ENCODE data around the gene COG2. TPM values are rescaled to one million over a fixed set of nuclear protein-coding genes. Genes with fewer than 3 reads are reported as not detected.
A peak's percentile ranks its signal among the peaks of the same experiment; 100 is the strongest.

The COG2 gene
- total and polyA plus RNA-seq, 2 of the 13 experiments (the other 11 are each of a cell fraction or from before 2014, with no cell fraction given), result 16.8 to 36.3 TPM

DNA sequence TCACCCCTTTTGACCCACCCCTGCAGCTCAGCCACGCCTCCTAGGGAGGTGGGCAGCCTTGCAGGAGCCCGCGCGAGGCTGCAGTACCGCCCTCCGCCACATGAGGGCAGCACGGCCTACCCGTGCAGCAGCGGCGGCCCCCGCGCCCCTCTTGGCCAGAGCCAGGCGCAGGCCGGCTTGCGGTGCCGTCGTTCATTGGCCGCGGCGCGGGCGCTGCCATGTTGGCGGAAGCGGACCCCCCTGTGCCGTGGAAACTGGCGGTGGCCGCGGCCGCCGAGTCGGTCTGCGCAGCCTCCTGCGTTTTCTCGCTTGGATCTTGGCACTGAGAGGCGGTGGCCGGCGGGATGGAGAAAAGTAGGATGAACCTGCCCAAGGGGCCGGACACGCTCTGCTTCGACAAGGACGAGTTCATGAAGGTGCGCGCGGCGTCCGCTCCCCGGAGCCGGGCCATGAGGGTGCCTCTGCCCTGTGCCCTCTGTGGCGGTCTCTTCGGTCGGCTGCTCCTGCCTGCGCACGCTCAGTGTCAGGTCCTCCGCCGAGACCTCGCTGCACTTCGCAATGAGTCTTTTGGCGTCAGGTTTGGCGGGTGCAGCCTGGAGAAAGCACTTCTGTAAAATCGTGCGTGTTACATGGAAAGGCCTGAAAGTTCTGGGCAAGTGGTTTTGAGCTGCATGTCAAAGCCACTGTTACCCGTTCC, at the start of gene COG2 (continued):
- TF ChIP-seq, protein P1, sequence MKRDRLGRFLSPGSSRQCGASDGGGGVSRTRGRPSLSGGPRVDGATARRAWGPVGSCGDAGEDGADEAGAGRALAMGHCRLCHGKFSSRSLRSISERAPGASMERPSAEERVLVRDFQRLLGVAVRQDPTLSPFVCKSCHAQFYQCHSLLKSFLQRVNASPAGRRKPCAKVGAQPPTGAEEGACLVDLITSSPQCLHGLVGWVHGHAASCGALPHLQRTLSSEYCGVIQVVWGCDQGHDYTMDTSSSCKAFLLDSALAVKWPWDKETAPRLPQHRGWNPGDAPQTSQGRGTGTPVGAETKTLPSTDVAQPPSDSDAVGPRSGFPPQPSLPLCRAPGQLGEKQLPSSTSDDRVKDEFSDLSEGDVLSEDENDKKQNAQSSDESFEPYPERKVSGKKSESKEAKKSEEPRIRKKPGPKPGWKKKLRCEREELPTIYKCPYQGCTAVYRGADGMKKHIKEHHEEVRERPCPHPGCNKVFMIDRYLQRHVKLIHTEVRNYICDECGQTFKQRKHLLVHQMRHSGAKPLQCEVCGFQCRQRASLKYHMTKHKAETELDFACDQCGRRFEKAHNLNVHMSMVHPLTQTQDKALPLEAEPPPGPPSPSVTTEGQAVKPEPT (CRISPR knock-in tag; IDR thresholded peaks at IDR 0.05; ENCODE audit: low read depth), result peak; percentile 81; the same call in 1 of the 2 replicates
- TF ChIP-seq ETV6 (CRISPR knock-in tag; conservative IDR thresholded peaks at IDR 0.05) (no peak), HDAC2 (CRISPR knock-in tag; IDR thresholded peaks at IDR 0.05) (peak; percentile 83), ZNF234 (CRISPR knock-in tag; conservative IDR thresholded peaks at IDR 0.05) (0 out of 2 replicates have a peak, but pooled peaks have one; percentile 70), ZNF550 (CRISPR knock-in tag; IDR thresholded peaks at IDR 0.05; ENCODE audit: borderline replicate concordance) (peak; percentile 81; the same call in 1 of the 2 replicates), ZNF672 (CRISPR knock-in tag; IDR thresholded peaks at IDR 0.05) (no peak), ZNF343 (CRISPR knock-in tag; IDR thresholded peaks at IDR 0.05) (peak; percentile 84; the same call in 1 of the 2 replicates), ZNF44 (CRISPR knock-in tag; IDR thresholded peaks at IDR 0.05) (peak; percentile 63), KDM1A (CRISPR knock-in tag; IDR thresholded peaks at IDR 0.05) (no peak; the same call in 1 of the 2 replicates), ZNF460 (CRISPR knock-in tag; IDR thresholded peaks at IDR 0.05; ENCODE audit: borderline replicate concordance) (no peak; the same call in 1 of the 2 replicates), SMAD9 (CRISPR knock-in tag; IDR thresholded peaks at IDR 0.05) (no peak), ZNF629 (CRISPR knock-in tag; conservative IDR thresholded peaks at IDR 0.05) (no peak; the same call in 1 of the 2 replicates), CC2D1A (CRISPR knock-in tag; IDR thresholded peaks at IDR 0.05) (no peak), ZNF563 (CRISPR knock-in tag; IDR thresholded peaks at IDR 0.05) (peak; percentile 87)
- TF ChIP-seq, protein P2, sequence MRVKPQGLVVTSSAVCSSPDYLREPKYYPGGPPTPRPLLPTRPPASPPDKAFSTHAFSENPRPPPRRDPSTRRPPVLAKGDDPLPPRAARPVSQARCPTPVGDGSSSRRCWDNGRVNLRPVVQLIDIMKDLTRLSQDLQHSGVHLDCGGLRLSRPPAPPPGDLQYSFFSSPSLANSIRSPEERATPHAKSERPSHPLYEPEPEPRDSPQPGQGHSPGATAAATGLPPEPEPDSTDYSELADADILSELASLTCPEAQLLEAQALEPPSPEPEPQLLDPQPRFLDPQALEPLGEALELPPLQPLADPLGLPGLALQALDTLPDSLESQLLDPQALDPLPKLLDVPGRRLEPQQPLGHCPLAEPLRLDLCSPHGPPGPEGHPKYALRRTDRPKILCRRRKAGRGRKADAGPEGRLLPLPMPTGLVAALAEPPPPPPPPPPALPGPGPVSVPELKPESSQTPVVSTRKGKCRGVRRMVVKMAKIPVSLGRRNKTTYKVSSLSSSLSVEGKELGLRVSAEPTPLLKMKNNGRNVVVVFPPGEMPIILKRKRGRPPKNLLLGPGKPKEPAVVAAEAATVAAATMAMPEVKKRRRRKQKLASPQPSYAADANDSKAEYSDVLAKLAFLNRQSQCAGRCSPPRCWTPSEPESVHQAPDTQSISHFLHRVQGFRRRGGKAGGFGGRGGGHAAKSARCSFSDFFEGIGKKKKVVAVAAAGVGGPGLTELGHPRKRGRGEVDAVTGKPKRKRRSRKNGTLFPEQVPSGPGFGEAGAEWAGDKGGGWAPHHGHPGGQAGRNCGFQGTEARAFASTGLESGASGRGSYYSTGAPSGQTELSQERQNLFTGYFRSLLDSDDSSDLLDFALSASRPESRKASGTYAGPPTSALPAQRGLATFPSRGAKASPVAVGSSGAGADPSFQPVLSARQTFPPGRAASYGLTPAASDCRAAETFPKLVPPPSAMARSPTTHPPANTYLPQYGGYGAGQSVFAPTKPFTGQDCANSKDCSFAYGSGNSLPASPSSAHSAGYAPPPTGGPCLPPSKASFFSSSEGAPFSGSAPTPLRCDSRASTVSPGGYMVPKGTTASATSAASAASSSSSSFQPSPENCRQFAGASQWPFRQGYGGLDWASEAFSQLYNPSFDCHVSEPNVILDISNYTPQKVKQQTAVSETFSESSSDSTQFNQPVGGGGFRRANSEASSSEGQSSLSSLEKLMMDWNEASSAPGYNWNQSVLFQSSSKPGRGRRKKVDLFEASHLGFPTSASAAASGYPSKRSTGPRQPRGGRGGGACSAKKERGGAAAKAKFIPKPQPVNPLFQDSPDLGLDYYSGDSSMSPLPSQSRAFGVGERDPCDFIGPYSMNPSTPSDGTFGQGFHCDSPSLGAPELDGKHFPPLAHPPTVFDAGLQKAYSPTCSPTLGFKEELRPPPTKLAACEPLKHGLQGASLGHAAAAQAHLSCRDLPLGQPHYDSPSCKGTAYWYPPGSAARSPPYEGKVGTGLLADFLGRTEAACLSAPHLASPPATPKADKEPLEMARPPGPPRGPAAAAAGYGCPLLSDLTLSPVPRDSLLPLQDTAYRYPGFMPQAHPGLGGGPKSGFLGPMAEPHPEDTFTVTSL (CRISPR knock-in tag; IDR thresholded peaks at IDR 0.05; ENCODE audit: borderline replicate concordance), result no peak
- TF ChIP-seq, protein P3, sequence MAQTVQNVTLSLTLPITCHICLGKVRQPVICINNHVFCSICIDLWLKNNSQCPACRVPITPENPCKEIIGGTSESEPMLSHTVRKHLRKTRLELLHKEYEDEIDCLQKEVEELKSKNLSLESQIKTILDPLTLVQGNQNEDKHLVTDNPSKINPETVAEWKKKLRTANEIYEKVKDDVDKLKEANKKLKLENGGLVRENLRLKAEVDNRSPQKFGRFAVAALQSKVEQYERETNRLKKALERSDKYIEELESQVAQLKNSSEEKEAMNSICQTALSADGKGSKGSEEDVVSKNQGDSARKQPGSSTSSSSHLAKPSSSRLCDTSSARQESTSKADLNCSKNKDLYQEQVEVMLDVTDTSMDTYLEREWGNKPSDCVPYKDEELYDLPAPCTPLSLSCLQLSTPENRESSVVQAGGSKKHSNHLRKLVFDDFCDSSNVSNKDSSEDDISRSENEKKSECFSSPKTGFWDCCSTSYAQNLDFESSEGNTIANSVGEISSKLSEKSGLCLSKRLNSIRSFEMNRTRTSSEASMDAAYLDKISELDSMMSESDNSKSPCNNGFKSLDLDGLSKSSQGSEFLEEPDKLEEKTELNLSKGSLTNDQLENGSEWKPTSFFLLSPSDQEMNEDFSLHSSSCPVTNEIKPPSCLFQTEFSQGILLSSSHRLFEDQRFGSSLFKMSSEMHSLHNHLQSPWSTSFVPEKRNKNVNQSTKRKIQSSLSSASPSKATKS (CRISPR knock-in tag; IDR thresholded peaks at IDR 0.05), result no peak
- TF ChIP-seq, protein P4, sequence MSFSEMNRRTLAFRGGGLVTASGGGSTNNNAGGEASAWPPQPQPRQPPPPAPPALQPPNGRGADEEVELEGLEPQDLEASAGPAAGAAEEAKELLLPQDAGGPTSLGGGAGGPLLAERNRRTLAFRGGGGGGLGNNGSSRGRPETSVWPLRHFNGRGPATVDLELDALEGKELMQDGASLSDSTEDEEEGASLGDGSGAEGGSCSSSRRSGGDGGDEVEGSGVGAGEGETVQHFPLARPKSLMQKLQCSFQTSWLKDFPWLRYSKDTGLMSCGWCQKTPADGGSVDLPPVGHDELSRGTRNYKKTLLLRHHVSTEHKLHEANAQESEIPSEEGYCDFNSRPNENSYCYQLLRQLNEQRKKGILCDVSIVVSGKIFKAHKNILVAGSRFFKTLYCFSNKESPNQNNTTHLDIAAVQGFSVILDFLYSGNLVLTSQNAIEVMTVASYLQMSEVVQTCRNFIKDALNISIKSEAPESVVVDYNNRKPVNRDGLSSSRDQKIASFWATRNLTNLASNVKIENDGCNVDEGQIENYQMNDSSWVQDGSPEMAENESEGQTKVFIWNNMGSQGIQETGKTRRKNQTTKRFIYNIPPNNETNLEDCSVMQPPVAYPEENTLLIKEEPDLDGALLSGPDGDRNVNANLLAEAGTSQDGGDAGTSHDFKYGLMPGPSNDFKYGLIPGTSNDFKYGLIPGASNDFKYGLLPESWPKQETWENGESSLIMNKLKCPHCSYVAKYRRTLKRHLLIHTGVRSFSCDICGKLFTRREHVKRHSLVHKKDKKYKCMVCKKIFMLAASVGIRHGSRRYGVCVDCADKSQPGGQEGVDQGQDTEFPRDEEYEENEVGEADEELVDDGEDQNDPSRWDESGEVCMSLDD (CRISPR knock-in tag; IDR thresholded peaks at IDR 0.05; ENCODE audit: borderline replicate concordance), result peak; percentile 75; the same call in 1 of the 2 replicates
